Psoas muscle (tissue), 8 donors: ENCODE measurements around the gene TAS2R13. TPM values are rescaled to one million over a fixed set of nuclear protein-coding genes. Genes with fewer than 3 reads are reported as not detected.

Experiments used
- ATAC-seq, 4 donors: fragments of 200-7000 bp; cut with Tn5 transposase; one replicate each; pipeline ENCODE4 v1.9.1; 2020; ENCODE audit warnings: moderate library complexity in 3 of 4, mild to moderate bottlenecking in 2 of 4
- DNase-seq, 2 donors: peaks; one replicate each; pipeline ENCODE4 v3.0.0-alpha.2; 2020
- H3K27ac ChIP-seq: fragments of 200-600 bp; one replicate; pipeline ENCODE4 v1.8.0; 2022
- H3K27me3 ChIP-seq, 3 donors: fragments of 200-600 bp in 1 of 3; one replicate each; pipeline versions ENCODE4 v1.6.1 to v1.8.0; 2013 to 2022; ENCODE audit warnings: low read length in 2 of 3, mild to moderate bottlenecking in 2 of 3, moderate library complexity in 1 of 3; ENCODE audit not compliant: insufficient read depth in 3 of 3
- H3K36me3 ChIP-seq, 2 donors: fragments of 200-600 bp in 1 of 2; one replicate each; pipeline versions ENCODE4 v1.6.1 to v1.8.0; 2013 to 2022; ENCODE audit warnings: low read depth in 1 of 2, mild to moderate bottlenecking in 1 of 2, moderate library complexity in 1 of 2; ENCODE audit not compliant: insufficient read depth in 1 of 2
- H3K4me1 ChIP-seq: fragments of 200-600 bp; one replicate; pipeline ENCODE4 v1.8.0; 2022
- H3K4me3 ChIP-seq: fragments of 200-600 bp; one replicate; pipeline ENCODE4 v1.8.0; 2022; ENCODE audit warnings: mild to moderate bottlenecking
- H3K9me3 ChIP-seq: fragments of 200-600 bp; one replicate; pipeline ENCODE4 v1.8.0; 2022
- CTCF ChIP-seq: fragments of 200-600 bp; IDR thresholded peaks from one replicate; pipeline ENCODE4 v1.8.0; 2022; ENCODE audit warnings: antibody characterized with exemption
- WGBS, 3 donors: extraction: QIAGEN DNeasy Blood & Tissue Kit; methylation state at CpG; one replicate each; pipeline versions ENCODE4 v1.1.6 to v1.1.7; 2013; 5-methylcytosine and 5-hydroxymethylcytosine counted together
- intact Hi-C, 2 donors: fragments of 100-400 bp; cut with DNase I; formaldehyde crosslinking; loops; one replicate each; pipeline versions ENCODE4 v1.11.0 to v1.14.2; 2022
- polyA plus RNA-seq, 3 donors: library from polyadenylated mRNA; stranded (reverse); fragments of 200-250 nt; gene quantifications; one replicate each; pipeline ENCODE4 v1.2.3, GENCODE V29; 2013
- total RNA-seq, 4 donors: library from RNA; stranded (reverse); fragmentation: NEBNext Ultra II Directional in 2 of 4; extraction: Animal tissue kit (Norgen Biotek cat#: 25700) in 2 of 4; gene quantifications; one replicate each; pipeline versions ENCODE4 v1.2.1 to v1.2.4, GENCODE V29; 2021 to 2023
- donor health status: healthy with polysubstance abuse.
- donor health status: DM: no; HTN: no; CAD: no; lungs with moderate emphysema.
- donor health status: Bipolar disorder and iron deficiency.
- donor health status: healthy.
- donor health status: DM: yes; HTN: yes; CAD: no.
- donor health status: DM: no; HTN: no; CAD: no.
- donor health status: DM: no; HTN: no; CAD: no.
- donor health status: DM: yes; HTN: yes; CAD: no.

Gene TAS2R13
- total and polyA plus RNA-seq, 7 donors = 0.08 to 0.36 (median 0.20) TPM; not detected in 3

- Histone ChIP-seq H3K27ac (no peak overlapping the region), H3K4me3 (no peak overlapping the region), H3K9me3 (no peaks in the 10 kb centered on the region), H3K27me3 (no peaks in the 10 kb centered on the region), H3K36me3 (no peaks in the 10 kb centered on the region), H3K4me1 (no peaks in the 10 kb centered on the region)
- ATAC-seq = no peak
- intact Hi-C loops = no loop called here
- no peak for DNase-seq
- 90 to 100% (median 97%) methylated on average over 1 of the region's 1 CpG for WGBS, 3 donors
- no peak for TF ChIP-seq CTCF
These were observed 27.1 kb upstream of the TAS2R13 start for GRCh38 chr12:10936506-10936905.

- DNase-seq (no peak), ATAC-seq (no peak)
- WGBS, 3 donors = 96 to 97% (median 96%) methylated on average over 5 of the region's 5 CpGs
- Histone ChIP-seq H3K4me3 (no peak within 1 kb of the TSS), H3K27ac (no peak within 1 kb of the TSS), H3K36me3 (no peaks in the 10 kb centered on the region), H3K27me3 (no peaks in the 10 kb centered on the region), H3K9me3 (no peaks in the 10 kb centered on the region), H3K4me1 (no peaks in the 10 kb centered on the region)
- no peak for TF ChIP-seq CTCF
- intact Hi-C loops = no loop called here
These were observed 19.5 kb upstream of the TAS2R13 start, which contains the start of gene PRH2 for GRCh38 chr12:10928746-10929286. Gene PRH2 (plus strand): TSS chr12:10929236. CDS start chr12:10929274, 38 bp downstream.

GRCh38 chr12:10926269-10926668 lies 16.9 kb upstream of the TAS2R13 start:
- H3K9me3 ChIP-seq = no peaks in the 10 kb centered on the region
- H3K27me3 ChIP-seq = no peaks in the 10 kb centered on the region
- 86 to 95% (median 88%) methylated on average over 5 of the region's 5 CpGs for WGBS, 3 donors
- no peak for ATAC-seq
- no peaks in the 10 kb centered on the region for H3K36me3 ChIP-seq
- no peak for DNase-seq
- H3K4me1 ChIP-seq = no peaks in the 10 kb centered on the region
- H3K4me3 ChIP-seq = no peak overlapping the region
- intact Hi-C loops = no loop called here
- no peak for TF ChIP-seq CTCF
- no peak overlapping the region for H3K27ac ChIP-seq

GRCh38 chr12:10919809-10920208 lies 10.4 kb upstream of the TAS2R13 start:
- intact Hi-C loops = no loop called here
- no peak for TF ChIP-seq CTCF
- ATAC-seq = no peak
- WGBS, 3 donors = 85 to 95% (median 92%) methylated on average over 1 of the region's 1 CpG
- H3K9me3 ChIP-seq = no peaks in the 10 kb centered on the region
- H3K4me1 ChIP-seq = no peaks in the 10 kb centered on the region
- H3K4me3 ChIP-seq = no peak overlapping the region
- no peak for DNase-seq
- no peak overlapping the region for H3K27ac ChIP-seq
- no peaks in the 10 kb centered on the region for H3K27me3 ChIP-seq
- no peaks in the 10 kb centered on the region for H3K36me3 ChIP-seq

- no peak for DNase-seq
- Histone ChIP-seq H3K27me3 (no peaks in the 10 kb centered on the region), H3K4me1 (no peaks in the 10 kb centered on the region), H3K9me3 (peaks cover 2% of the 10 kb centered on the region), H3K36me3 (no peaks in the 10 kb centered on the region), H3K4me3 (no peak overlapping the region), H3K27ac (no peak overlapping the region)
- ATAC-seq = no peak
- 84 to 94% (median 90%) methylated on average over 8 of the region's 8 CpGs for WGBS, 3 donors
- TF ChIP-seq CTCF = no peak
- intact Hi-C loops = no loop called here
These were observed 1.0 kb upstream of the TAS2R13 start for GRCh38 chr12:10910380-10910779.
